ENCODE results near the gene SMTN.
"Not testable (repeated sequence)": the region's sequence is repeated elsewhere in the genome, so short reads cannot be mapped to it uniquely, and the experiment has no call there.

Gene SMTN

GRCh38 chr22:31092161-31092560, 11.0 kb downstream of the SMTN start:
- no peak for DNase-seq (ENCODE audit: extremely low read depth, low read depth)
- H3K4me3 ChIP-seq (replicated peaks; ENCODE audit: low read depth, low read length), result no peak overlapping the region
- TF ChIP-seq CTCF (IDR thresholded peaks at IDR 0.05; ENCODE audit: low read depth, low read length, missing control alignments), result no peak

- no peak overlapping the region for H3K4me3 ChIP-seq (replicated peaks; ENCODE audit: low read depth, low read length)
- TF ChIP-seq CTCF (IDR thresholded peaks at IDR 0.05; ENCODE audit: low read depth, low read length, missing control alignments), result no peak
- no peak for DNase-seq (ENCODE audit: extremely low read depth, low read depth)
Observed at GRCh38 chr22:31093086-31093850, 12.2 kb downstream of the SMTN start.

GRCh38 chr22:31094021-31094551, 13.0 kb downstream of the SMTN start:
- DNase-seq (ENCODE audit: extremely low read depth, low read depth), result no peak
- no peak for TF ChIP-seq CTCF (IDR thresholded peaks at IDR 0.05; ENCODE audit: low read depth, low read length, missing control alignments)
- H3K4me3 ChIP-seq (replicated peaks; ENCODE audit: low read depth, low read length), result no peak overlapping the region

- no peak overlapping the region for H3K4me3 ChIP-seq (replicated peaks; ENCODE audit: low read depth, low read length)
- TF ChIP-seq CTCF (IDR thresholded peaks at IDR 0.05; ENCODE audit: low read depth, low read length, missing control alignments), result no peak
- no peak for DNase-seq (ENCODE audit: extremely low read depth, low read depth)
Observed at GRCh38 chr22:31094741-31095140, 13.6 kb downstream of the SMTN start.

- no peak for TF ChIP-seq CTCF (IDR thresholded peaks at IDR 0.05; ENCODE audit: low read depth, low read length, missing control alignments)
- H3K4me3 ChIP-seq (replicated peaks; ENCODE audit: low read depth, low read length), result no peak overlapping the region
- no peak for DNase-seq (ENCODE audit: extremely low read depth, low read depth)
Observed at GRCh38 chr22:31095637-31096249, 14.6 kb downstream of the SMTN start.

GRCh38 chr22:31096657-31097279, 15.7 kb downstream of the SMTN start:
- H3K4me3 ChIP-seq (replicated peaks; ENCODE audit: low read depth, low read length), result no peak overlapping the region
- TF ChIP-seq CTCF (IDR thresholded peaks at IDR 0.05; ENCODE audit: low read depth, low read length, missing control alignments), result no peak
- DNase-seq (ENCODE audit: extremely low read depth, low read depth), result no peak

DNA sequence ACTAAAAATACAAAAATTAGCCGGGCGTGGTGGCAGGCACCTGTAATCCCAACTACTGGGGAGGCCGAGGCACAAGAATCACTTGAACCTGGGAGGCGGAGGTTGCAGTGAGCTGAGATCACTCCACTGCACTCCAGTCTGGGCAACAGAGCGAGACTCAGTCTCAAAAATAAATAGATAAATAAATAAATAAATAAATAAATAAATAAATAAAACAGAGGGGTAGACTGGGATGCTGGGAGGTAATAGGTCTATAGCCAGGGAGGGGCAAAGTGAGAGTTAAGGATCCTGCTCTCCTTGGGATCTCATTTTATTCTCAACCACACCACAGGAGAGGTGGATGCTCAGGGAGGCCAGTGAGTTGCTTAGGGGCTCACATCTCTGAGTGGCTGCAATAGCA, 16.4 kb downstream of the SMTN start:
- not testable (repeated sequence) for DNase-seq (ENCODE audit: extremely low read depth, low read depth); H3K4me3 ChIP-seq (replicated peaks; ENCODE audit: low read depth, low read length)
